Measurements from ENCODE around the gene LIFR. TPM values are rescaled to one million over a fixed set of nuclear protein-coding genes. Genes with fewer than 3 reads are reported as not detected.
"Not testable (repeated sequence)": the region's sequence is repeated elsewhere in the genome, so short reads cannot be mapped to it uniquely, and the experiment has no call there.

The LIFR gene
- total RNA-seq, 1 donor from 2014 or later = 8.9 TPM

GRCh38 chr5:38575476-38575875 is 19.0 kb upstream of the LIFR start:
- H3K36me3 Mint-ChIP-seq (ENCODE audit: unreplicated experiment) = no peaks in the 10 kb centered on the region
- no peak overlapping the region for H3K27ac Mint-ChIP-seq (ENCODE audit: unreplicated experiment)
- no peaks in the 10 kb centered on the region for H3K4me1 Mint-ChIP-seq (ENCODE audit: unreplicated experiment)
- no peak for DNase-seq (ENCODE audit: extremely low spot score, unreplicated experiment)
- peaks cover 31% of the 10 kb centered on the region for H3K27me3 Mint-ChIP-seq (ENCODE audit: unreplicated experiment)
- no peak for TF ChIP-seq CTCF (IDR thresholded peaks at IDR 0.05)
- no peak overlapping the region for H3K4me3 Mint-ChIP-seq (ENCODE audit: unreplicated experiment)
- no peaks in the 10 kb centered on the region for H3K9me3 Mint-ChIP-seq (ENCODE audit: unreplicated experiment)

GRCh38 chr5:38574009-38574408 is 17.6 kb upstream of the LIFR start:
- no peak overlapping the region for H3K4me3 Mint-ChIP-seq (ENCODE audit: unreplicated experiment)
- H3K27ac Mint-ChIP-seq (ENCODE audit: unreplicated experiment) = no peak overlapping the region
- H3K27me3 Mint-ChIP-seq (ENCODE audit: unreplicated experiment) = peaks cover 28% of the 10 kb centered on the region
- no peak for DNase-seq (ENCODE audit: extremely low spot score, unreplicated experiment)
- no peaks in the 10 kb centered on the region for H3K36me3 Mint-ChIP-seq (ENCODE audit: unreplicated experiment)
- H3K9me3 Mint-ChIP-seq (ENCODE audit: unreplicated experiment) = no peaks in the 10 kb centered on the region
- no peaks in the 10 kb centered on the region for H3K4me1 Mint-ChIP-seq (ENCODE audit: unreplicated experiment)
- TF ChIP-seq CTCF (IDR thresholded peaks at IDR 0.05) = no peak

GRCh38 chr5:38573521-38573920 is 17.1 kb upstream of the LIFR start:
- H3K36me3 Mint-ChIP-seq (ENCODE audit: unreplicated experiment) = no peaks in the 10 kb centered on the region
- DNase-seq (ENCODE audit: extremely low spot score, unreplicated experiment) = no peak
- H3K4me1 Mint-ChIP-seq (ENCODE audit: unreplicated experiment) = no peaks in the 10 kb centered on the region
- no peaks in the 10 kb centered on the region for H3K9me3 Mint-ChIP-seq (ENCODE audit: unreplicated experiment)
- no peak for TF ChIP-seq CTCF (IDR thresholded peaks at IDR 0.05)
- H3K27me3 Mint-ChIP-seq (ENCODE audit: unreplicated experiment) = peaks cover 28% of the 10 kb centered on the region
- no peak overlapping the region for H3K4me3 Mint-ChIP-seq (ENCODE audit: unreplicated experiment)
- H3K27ac Mint-ChIP-seq (ENCODE audit: unreplicated experiment) = no peak overlapping the region

GRCh38 chr5:38569180-38569579 is 12.7 kb upstream of the LIFR start:
- H3K4me3 Mint-ChIP-seq (ENCODE audit: unreplicated experiment) = no peak overlapping the region
- no peak overlapping the region for H3K27ac Mint-ChIP-seq (ENCODE audit: unreplicated experiment)
- H3K4me1 Mint-ChIP-seq (ENCODE audit: unreplicated experiment) = no peaks in the 10 kb centered on the region
- TF ChIP-seq CTCF (IDR thresholded peaks at IDR 0.05) = no peak
- peaks cover 23% of the 10 kb centered on the region for H3K27me3 Mint-ChIP-seq (ENCODE audit: unreplicated experiment)
- no peak for DNase-seq (ENCODE audit: extremely low spot score, unreplicated experiment)
- H3K9me3 Mint-ChIP-seq (ENCODE audit: unreplicated experiment) = no peaks in the 10 kb centered on the region
- H3K36me3 Mint-ChIP-seq (ENCODE audit: unreplicated experiment) = no peaks in the 10 kb centered on the region

- H3K36me3 Mint-ChIP-seq (ENCODE audit: unreplicated experiment); H3K4me1 Mint-ChIP-seq (ENCODE audit: unreplicated experiment); H3K27ac Mint-ChIP-seq (ENCODE audit: unreplicated experiment); H3K9me3 Mint-ChIP-seq (ENCODE audit: unreplicated experiment); H3K4me3 Mint-ChIP-seq (ENCODE audit: unreplicated experiment); DNase-seq (ENCODE audit: extremely low spot score, unreplicated experiment): not testable (repeated sequence)
- peaks cover 22% of the 10 kb centered on the region for H3K27me3 Mint-ChIP-seq (ENCODE audit: unreplicated experiment)
Measured at GRCh38 chr5:38567306-38567705, 10.9 kb upstream of the LIFR start.

GRCh38 chr5:38563624-38564023 is 7.2 kb upstream of the LIFR start:
- TF ChIP-seq CTCF (IDR thresholded peaks at IDR 0.05) = no peak
- Mint-ChIP-seq H3K4me3 (ENCODE audit: unreplicated experiment) (no peak overlapping the region), H3K36me3 (ENCODE audit: unreplicated experiment) (no peaks in the 10 kb centered on the region), H3K4me1 (ENCODE audit: unreplicated experiment) (no peaks in the 10 kb centered on the region), H3K9me3 (ENCODE audit: unreplicated experiment) (no peaks in the 10 kb centered on the region), H3K27ac (ENCODE audit: unreplicated experiment) (no peak overlapping the region), H3K27me3 (ENCODE audit: unreplicated experiment) (peaks cover 13% of the 10 kb centered on the region)
- no peak for DNase-seq (ENCODE audit: extremely low spot score, unreplicated experiment)
